Activated CD8-positive, alpha-beta memory T cell treated with anti-CD3 and anti-CD28 coated beads, Interleukin-2, amount 10 ng/mL, durations not matched to agents 7 days and 5 days (primary cell): ENCODE results near the gene CTR9. TPM values are rescaled to one million over a fixed set of nuclear protein-coding genes. Genes with fewer than 3 reads are reported as not detected.
A peak's percentile ranks its signal among the peaks of the same experiment; 100 is the strongest.

Source experiments
- ATAC-seq: fragments of 150-1000 bp; cut with Tn5 transposase; one replicate; pipeline ENCODE4 v1.10.0; 2021; ENCODE audit warnings: moderate library complexity
- CTCF ChIA-PET: fragments of 350-600 bp; sonication (Branson Sonifier 250); formaldehyde crosslinking; loops from one replicate; lab custom pipeline; 2021; ENCODE audit warnings: antibody characterized with exemption; lab: Charles Lee
- DNase-seq: peaks from one replicate; pipeline ENCODE4 v3.0.0-alpha.2; 2020
- H3K27ac Mint-ChIP-seq: one replicate; pipeline ENCODE4 v1.8.0; 2021; ENCODE audit warnings: mild to moderate bottlenecking, mixed read lengths
- H3K27me3 Mint-ChIP-seq: one replicate; pipeline ENCODE4 v1.8.0; 2021; ENCODE audit warnings: mixed read lengths
- H3K36me3 Mint-ChIP-seq: one replicate; pipeline ENCODE4 v1.8.0; 2021; ENCODE audit warnings: mild to moderate bottlenecking, mixed read lengths
- H3K4me1 Mint-ChIP-seq: one replicate; pipeline ENCODE4 v1.8.0; 2021; ENCODE audit warnings: mixed read lengths
- H3K4me3 Mint-ChIP-seq: one replicate; pipeline ENCODE4 v1.8.0; 2021; ENCODE audit warnings: mild to moderate bottlenecking, moderate library complexity, mixed read lengths
- H3K9me3 Mint-ChIP-seq: one replicate; pipeline ENCODE4 v1.8.0; 2022; ENCODE audit warnings: low read depth, mixed read lengths
- total RNA-seq, 2 experiments: library from RNA; stranded (reverse); gene quantifications; one replicate each; pipeline ENCODE4 v1.2.3, GENCODE V29; 2021

CTR9 gene
- 10 to 100 TPM; 33.9 to 44.6 TPM for total RNA-seq

DNA sequence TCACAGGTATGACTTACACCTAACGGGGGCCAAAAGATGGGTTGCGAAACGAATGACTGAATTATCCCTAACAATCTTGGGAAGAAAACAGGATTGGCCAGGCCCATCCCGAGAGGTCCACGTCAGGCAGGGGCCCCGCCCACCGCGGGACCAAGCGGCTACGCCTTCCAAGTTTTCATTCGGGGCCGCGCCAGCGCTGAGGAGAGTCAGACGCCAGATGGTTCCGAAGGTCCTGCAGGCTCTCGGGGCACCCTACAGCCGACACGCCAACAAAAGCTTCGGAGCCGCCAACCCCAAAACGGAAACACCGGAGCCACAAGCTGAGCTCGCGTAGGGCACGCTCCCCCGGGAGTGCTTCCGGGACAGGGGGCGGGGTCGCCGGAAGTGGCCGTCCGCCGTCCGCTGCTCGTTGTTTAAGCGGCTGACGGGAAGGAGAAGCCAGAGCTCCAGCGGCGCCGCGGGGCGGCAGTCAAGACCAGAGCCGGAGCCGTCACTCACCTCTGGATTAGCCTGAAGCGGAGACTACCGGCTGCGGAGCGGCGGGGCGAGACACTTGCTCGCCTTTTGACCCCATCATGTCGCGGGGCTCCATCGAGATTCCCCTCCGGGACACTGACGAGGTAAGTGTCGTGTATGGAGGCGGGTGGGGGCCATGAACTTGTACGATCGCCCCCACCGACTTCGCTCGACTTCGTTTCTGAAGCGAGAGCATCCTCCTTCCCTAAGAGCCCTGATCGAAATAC, at the start of gene CTR9:
CTR9 (plus strand) TSS at position 409 of the 743 bp plus-strand sequence; CDS start at position 576, 167 bp downstream.
- ATAC-seq, result peak; percentile 92
- H3K27me3 Mint-ChIP-seq, result no peaks in the 10 kb centered on the region
- peaks cover 29% of the 10 kb centered on the region for H3K4me1 Mint-ChIP-seq
- DNase-seq, result peak; percentile 96
- CTCF ChIA-PET, result interaction anchor here (0.7 to 2.2 kb wide), 9 partner anchors 9 to 450 kb away, joined by 3 to 10 read pairs (median 5); partner anchors contain the start of genes RNF141 and ZBED5
- H3K4me3 Mint-ChIP-seq, result peak within 1 kb of the TSS; percentile 91
- H3K9me3 Mint-ChIP-seq, result no peaks in the 10 kb centered on the region
- H3K36me3 Mint-ChIP-seq, result peaks cover 12% of the 10 kb centered on the region
- H3K27ac Mint-ChIP-seq, result peak within 1 kb of the TSS; percentile 92

GRCh38 chr11:10701982-10702381, 49.1 kb upstream of the CTR9 start:
- Mint-ChIP-seq H3K27me3 (peaks cover 6% of the 10 kb centered on the region), H3K4me1 (no peaks in the 10 kb centered on the region), H3K36me3 (no peaks in the 10 kb centered on the region), H3K27ac (no peak overlapping the region), H3K9me3 (no peaks in the 10 kb centered on the region), H3K4me3 (no peak overlapping the region)
- ATAC-seq (no peak), DNase-seq (no peak)
- CTCF ChIA-PET, result interaction anchor here (0.8 to 1.2 kb wide), 2 partner anchors 34 to 78 kb away, joined by 3 read pairs; no protein-coding TSS in a partner anchor

DNA sequence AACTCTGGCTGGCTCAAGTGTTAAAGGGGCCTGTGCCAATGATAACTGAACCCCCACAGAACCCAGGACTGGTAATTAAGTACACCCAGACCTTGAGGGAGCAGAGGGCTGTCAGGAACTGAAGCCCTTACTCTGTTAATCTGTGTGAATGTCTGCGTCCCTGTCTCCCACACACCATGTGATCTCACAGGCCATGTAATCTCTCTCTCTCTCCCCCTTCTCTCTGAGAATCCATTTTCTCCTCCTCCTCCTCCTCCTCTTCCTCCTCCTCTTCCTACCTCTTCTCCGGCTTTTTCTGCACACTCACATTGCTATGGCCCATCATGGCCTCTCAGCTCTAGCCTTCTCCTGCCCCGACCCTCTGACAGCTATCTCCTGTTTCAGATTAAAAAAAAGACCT, 42.9 kb upstream of the CTR9 start:
- DNase-seq, result no peak
- Mint-ChIP-seq H3K4me3 (no peak overlapping the region), H3K27me3 (no peaks in the 10 kb centered on the region), H3K9me3 (no peaks in the 10 kb centered on the region), H3K4me1 (no peaks in the 10 kb centered on the region), H3K27ac (no peak overlapping the region), H3K36me3 (no peaks in the 10 kb centered on the region)
- CTCF ChIA-PET, result no interaction called here
- no peak for ATAC-seq

- no peak for DNase-seq
- Mint-ChIP-seq H3K4me1 (no peaks in the 10 kb centered on the region), H3K27ac (no peak overlapping the region), H3K36me3 (no peaks in the 10 kb centered on the region), H3K9me3 (no peaks in the 10 kb centered on the region), H3K4me3 (no peak overlapping the region), H3K27me3 (no peaks in the 10 kb centered on the region)
- CTCF ChIA-PET, result no interaction called here
- no peak for ATAC-seq
Observed at GRCh38 chr11:10709299-10710086, 41.6 kb upstream of the CTR9 start.

DNA sequence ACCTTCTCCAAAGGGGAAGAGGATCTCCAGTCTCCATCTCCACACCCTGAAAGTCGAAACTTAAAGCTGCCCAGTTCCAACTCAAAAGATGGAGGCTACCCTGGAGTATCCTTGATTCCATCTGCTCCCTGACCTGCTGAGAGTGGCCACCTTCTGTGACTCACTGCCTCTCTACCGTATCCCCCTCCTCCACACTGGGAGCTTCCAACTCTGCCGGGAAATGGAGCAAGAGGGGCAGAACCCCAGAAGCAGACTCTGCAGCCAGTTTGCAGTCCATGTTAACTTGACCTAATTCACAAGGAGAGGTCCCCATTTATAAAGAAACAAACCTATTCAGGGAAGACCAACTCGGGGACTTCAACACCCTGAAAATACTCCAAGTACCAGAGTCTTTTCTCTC, 35.5 kb upstream of the CTR9 start:
- Mint-ChIP-seq H3K4me1 (no peaks in the 10 kb centered on the region), H3K36me3 (no peaks in the 10 kb centered on the region), H3K4me3 (no peak overlapping the region), H3K9me3 (no peaks in the 10 kb centered on the region), H3K27ac (no peak overlapping the region), H3K27me3 (peaks cover 9% of the 10 kb centered on the region)
- CTCF ChIA-PET, result no interaction called here
- DNase-seq, result no peak
- no peak for ATAC-seq

DNA sequence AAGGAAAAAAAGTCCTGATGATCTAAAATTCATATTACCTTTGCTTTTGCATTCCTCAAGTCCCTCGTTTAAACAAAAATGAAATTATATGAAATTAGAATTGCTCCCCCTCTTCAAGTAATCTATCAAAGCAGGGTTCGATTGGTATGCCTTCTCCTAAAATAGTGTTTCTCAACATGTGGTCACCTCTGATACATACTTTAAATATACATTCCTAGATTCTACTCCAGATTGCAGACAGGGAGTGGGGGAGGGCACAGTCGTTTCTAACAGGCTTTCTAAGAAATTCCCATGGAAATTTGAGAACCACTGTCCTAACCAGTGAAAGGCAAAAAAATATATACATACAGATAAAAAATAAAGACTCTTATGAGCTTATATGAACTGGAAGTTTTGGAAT, 34.9 kb upstream of the CTR9 start:
- no peaks in the 10 kb centered on the region for H3K4me1 Mint-ChIP-seq
- no peak overlapping the region for H3K4me3 Mint-ChIP-seq
- H3K9me3 Mint-ChIP-seq, result no peaks in the 10 kb centered on the region
- no peak overlapping the region for H3K27ac Mint-ChIP-seq
- H3K27me3 Mint-ChIP-seq, result peaks cover 9% of the 10 kb centered on the region
- ATAC-seq (no peak), DNase-seq (no peak)
- CTCF ChIA-PET, result no interaction called here
- H3K36me3 Mint-ChIP-seq, result no peaks in the 10 kb centered on the region

- no peaks in the 10 kb centered on the region for H3K36me3 Mint-ChIP-seq
- no peak overlapping the region for H3K27ac Mint-ChIP-seq
- no peak overlapping the region for H3K4me3 Mint-ChIP-seq
- ATAC-seq (no peak), DNase-seq (no peak)
- peaks cover 9% of the 10 kb centered on the region for H3K27me3 Mint-ChIP-seq
- no peaks in the 10 kb centered on the region for H3K9me3 Mint-ChIP-seq
- no peaks in the 10 kb centered on the region for H3K4me1 Mint-ChIP-seq
- CTCF ChIA-PET, result no interaction called here
Observed at GRCh38 chr11:10716543-10717259, 34.3 kb upstream of the CTR9 start.

- CTCF ChIA-PET, result no interaction called here
- H3K9me3 Mint-ChIP-seq, result no peaks in the 10 kb centered on the region
- ATAC-seq, result no peak
Observed at GRCh38 chr11:10719616-10720015, 31.4 kb upstream of the CTR9 start.

GRCh38 chr11:10720881-10721376, 30.1 kb upstream of the CTR9 start:
- CTCF ChIA-PET, result no interaction called here
- peaks cover under 1% of the 10 kb centered on the region for H3K36me3 Mint-ChIP-seq
- no peak overlapping the region for H3K27ac Mint-ChIP-seq
- H3K9me3 Mint-ChIP-seq, result no peaks in the 10 kb centered on the region
- ATAC-seq (no peak), DNase-seq (no peak)
- H3K4me1 Mint-ChIP-seq, result peaks cover 9% of the 10 kb centered on the region
- no peak overlapping the region for H3K4me3 Mint-ChIP-seq
- H3K27me3 Mint-ChIP-seq, result peaks cover 9% of the 10 kb centered on the region

More at GRCh38 chr11:10719616-10720015, 31.4 kb upstream of the CTR9 start:
- Mint-ChIP-seq H3K4me1 (no peaks in the 10 kb centered on the region), H3K36me3 (no peaks in the 10 kb centered on the region), H3K27ac (no peak overlapping the region), H3K27me3 (peaks cover 9% of the 10 kb centered on the region), H3K4me3 (no peak overlapping the region)
- DNase-seq, result no peak

- Mint-ChIP-seq H3K36me3 (peaks cover 1% of the 10 kb centered on the region), H3K4me3 (no peak overlapping the region), H3K27me3 (peaks cover 6% of the 10 kb centered on the region), H3K4me1 (peaks cover 15% of the 10 kb centered on the region), H3K27ac (no peak overlapping the region), H3K9me3 (no peaks in the 10 kb centered on the region)
- ATAC-seq (no peak), DNase-seq (no peak)
- CTCF ChIA-PET, result no interaction called here
Observed at GRCh38 chr11:10722307-10722706, 28.7 kb upstream of the CTR9 start.

DNA sequence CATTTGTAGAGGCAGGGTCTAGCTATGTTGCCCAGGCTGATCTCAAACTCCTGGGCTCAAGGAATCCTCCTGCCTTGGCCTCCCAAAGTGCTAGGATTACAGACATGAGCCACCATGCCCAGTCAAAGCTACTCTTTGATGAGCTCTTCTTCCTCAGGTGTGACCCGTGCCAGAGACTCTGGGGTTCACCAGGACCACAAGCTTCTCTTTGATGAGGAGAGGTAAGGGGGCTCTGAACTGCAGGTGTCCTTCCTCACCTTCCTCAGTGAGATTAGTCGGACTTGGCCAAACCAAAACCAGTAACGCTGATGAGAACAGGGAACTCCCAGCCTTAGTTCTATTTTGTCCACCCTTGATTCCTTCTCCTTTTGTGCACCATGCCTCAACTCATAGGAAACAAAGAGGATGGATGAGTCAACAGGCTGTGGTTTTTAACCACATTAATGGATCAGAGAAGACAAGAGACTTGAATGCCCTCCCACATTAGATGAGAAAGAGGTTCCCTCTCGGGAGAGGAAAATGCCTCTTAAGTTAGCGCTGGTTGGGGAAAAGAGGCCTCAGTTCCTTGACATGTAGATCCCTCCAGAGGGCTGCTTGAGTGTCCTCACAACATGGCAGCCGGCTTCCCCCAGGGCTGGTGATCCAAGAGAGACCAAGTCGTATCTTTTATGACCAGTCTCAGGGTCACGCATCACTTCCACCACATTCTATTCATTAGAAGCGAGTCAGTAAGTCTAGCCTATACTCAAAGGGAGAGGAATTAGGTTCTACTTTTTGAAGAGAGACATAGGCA, 25.7 kb upstream of the CTR9 start:
- CTCF ChIA-PET, result interaction anchor here (0.9 to 1.8 kb wide), 2 partner anchors 10 to 185 kb away, joined by 3 to 4 read pairs; partner anchors contain the start of gene RNF141
- Mint-ChIP-seq H3K36me3 (peaks cover 1% of the 10 kb centered on the region), H3K9me3 (no peaks in the 10 kb centered on the region), H3K4me3 (no peak overlapping the region), H3K4me1 (peaks cover 15% of the 10 kb centered on the region), H3K27me3 (peaks cover 8% of the 10 kb centered on the region), H3K27ac (no peak overlapping the region)
- no peak for DNase-seq
- peak; percentile 39 for ATAC-seq

DNA sequence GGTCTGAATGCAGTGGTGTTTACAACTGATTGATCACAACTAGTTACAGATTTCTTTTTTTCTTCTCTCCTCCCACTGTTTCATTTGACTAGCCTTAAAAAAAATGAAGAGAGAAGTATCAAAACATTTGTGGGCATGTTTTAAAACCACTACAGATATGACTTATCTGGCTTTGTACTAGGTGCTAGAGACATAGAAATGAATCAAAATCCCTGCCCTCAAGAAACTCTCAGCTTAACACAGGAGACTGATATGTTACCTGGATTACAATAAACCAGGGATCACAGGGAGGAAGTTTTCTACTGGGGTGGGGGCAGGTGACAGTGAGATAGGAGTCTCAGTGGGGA, 25.2 kb upstream of the CTR9 start:
- peaks cover 15% of the 10 kb centered on the region for H3K4me1 Mint-ChIP-seq
- H3K36me3 Mint-ChIP-seq, result peaks cover 1% of the 10 kb centered on the region
- no peak overlapping the region for H3K27ac Mint-ChIP-seq
- no peak overlapping the region for H3K4me3 Mint-ChIP-seq
- CTCF ChIA-PET, result interaction anchor here (1.7 kb wide), 1 partner anchor 320 kb away, joined by 4 read pairs; no protein-coding TSS in a partner anchor
- DNase-seq (no peak), ATAC-seq (peak; percentile 45)
- H3K9me3 Mint-ChIP-seq, result no peaks in the 10 kb centered on the region
- H3K27me3 Mint-ChIP-seq, result peaks cover 8% of the 10 kb centered on the region
